BLaER1 treated with 17β-estradiol and CSF1 and Interleukin-3, amounts not matched to agents 10 nM and 100 nM (cell line): ENCODE data around the gene PRMT3.
"Not testable (repeated sequence)": the region's sequence is repeated elsewhere in the genome, so short reads cannot be mapped to it uniquely, and the experiment has no call there.

Experiments
- H3K27ac ChIP-seq, 11 experiments: shearing (Covaris generic); formaldehyde crosslinking; 2 replicates each; pipeline ENCODE4 v1.8.1; 2022
- H3K27me3 ChIP-seq, 11 experiments: shearing (Covaris generic); formaldehyde crosslinking; 2 replicates each; pipeline ENCODE4 v1.8.1; 2022
- H3K36me3 ChIP-seq, 11 experiments: shearing (Covaris generic); formaldehyde crosslinking; 2 replicates each; pipeline ENCODE4 v1.8.1; 2022
- H3K4me1 ChIP-seq, 10 experiments: shearing (Covaris generic); formaldehyde crosslinking; 2 replicates each; pipeline ENCODE4 v1.8.1; 2022
- H3K4me2 ChIP-seq, 11 experiments: shearing (Covaris generic); formaldehyde crosslinking; 2 replicates each; pipeline ENCODE4 v1.8.1; 2022
- H3K4me3 ChIP-seq, 10 experiments: shearing (Covaris generic); formaldehyde crosslinking; 2 replicates each; pipeline ENCODE4 v1.8.1; 2022
- H3K9ac ChIP-seq, 11 experiments: shearing (Covaris generic); formaldehyde crosslinking; 2 replicates each; pipeline ENCODE4 v1.8.1; 2022
- H3K9me3 ChIP-seq, 11 experiments: shearing (Covaris generic); formaldehyde crosslinking; replicated peaks in 1 of 11; 2 replicates each; pipeline ENCODE4 v1.8.1; 2022
- H4K20me1 ChIP-seq, 11 experiments: shearing (Covaris generic); formaldehyde crosslinking; 2 replicates each; pipeline ENCODE4 v1.8.1; 2022
- Cebpa-rat ChIP-seq, 11 experiments: shearing (Covaris generic); IDR thresholded peaks; 2 replicates each; pipeline ENCODE4 v1.8.1; 2022

The PRMT3 gene

DNA sequence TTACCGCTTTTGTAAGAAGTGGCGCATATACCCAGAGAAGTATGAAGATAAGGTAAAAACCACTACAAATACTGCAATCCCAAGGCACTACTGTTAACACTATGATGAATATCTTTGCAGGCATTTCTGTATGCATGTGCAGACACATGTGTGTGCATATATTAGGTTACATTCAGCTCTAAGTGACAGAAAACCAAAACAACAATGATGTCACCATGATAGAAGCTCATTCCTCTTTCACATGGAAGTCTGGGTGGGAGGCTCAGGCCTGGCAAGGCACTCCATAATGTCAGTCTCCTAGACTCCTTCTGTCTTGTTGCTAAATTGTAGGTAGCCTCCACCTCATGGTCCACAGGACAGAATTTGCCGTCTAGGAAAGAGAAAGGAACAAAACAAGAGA, 148.8 kb downstream of the PRMT3 start:
- Histone ChIP-seq H3K27me3 (no peaks in the 10 kb centered on the region), H3K4me2 (no peak overlapping the region), H3K9me3 (peaks cover 9 to 24% (median 11%) of the 10 kb centered on the region in 11 experiments; a peak in 20 of 22 replicates), H3K36me3 (no peaks in the 10 kb centered on the region), H3K9ac (no peak overlapping the region), H3K27ac (no peak overlapping the region), H3K4me1 (no peaks in the 10 kb centered on the region), H4K20me1 (no peaks in the 10 kb centered on the region), H3K4me3 (no peak overlapping the region)
- TF ChIP-seq Cebpa-rat (IDR thresholded peaks at IDR 0.05) = no peak

- Histone ChIP-seq H3K4me3 (no peak overlapping the region), H3K4me2 (no peak overlapping the region), H4K20me1 (no peaks in the 10 kb centered on the region), H3K9me3 (peaks cover 9 to 24% (median 11%) of the 10 kb centered on the region in 11 experiments; a peak in 20 of 22 replicates), H3K27me3 (no peaks in the 10 kb centered on the region), H3K9ac (no peak overlapping the region), H3K36me3 (no peaks in the 10 kb centered on the region), H3K4me1 (no peaks in the 10 kb centered on the region), H3K27ac (no peak overlapping the region)
- no peak for TF ChIP-seq Cebpa-rat (IDR thresholded peaks at IDR 0.05)
Measured at GRCh38 chr11:20536784-20537183, 149.3 kb downstream of the PRMT3 start.

GRCh38 chr11:20541503-20541902, 154.0 kb downstream of the PRMT3 start:
- no peaks in the 10 kb centered on the region for H3K4me1 ChIP-seq
- no peaks in the 10 kb centered on the region for H3K36me3 ChIP-seq
- H3K4me3 ChIP-seq = no peak overlapping the region
- TF ChIP-seq Cebpa-rat (IDR thresholded peaks at IDR 0.05) = no peak
- no peaks in the 10 kb centered on the region for H4K20me1 ChIP-seq
- H3K27me3 ChIP-seq = no peaks in the 10 kb centered on the region
- no peak overlapping the region for H3K27ac ChIP-seq
- H3K4me2 ChIP-seq = no peak overlapping the region
- no peak overlapping the region for H3K9ac ChIP-seq
- peaks cover 9 to 24% (median 11%) of the 10 kb centered on the region in 11 experiments; a peak in 20 of 22 replicates for H3K9me3 ChIP-seq

- no peak for TF ChIP-seq Cebpa-rat (IDR thresholded peaks at IDR 0.05)
- H3K27ac ChIP-seq = no peak overlapping the region
- H3K4me3 ChIP-seq = no peak overlapping the region
- peaks cover 0 to 7% (median 0%) of the 10 kb centered on the region in 11 experiments; a peak in 3 of 22 replicates for H3K9me3 ChIP-seq
- H4K20me1 ChIP-seq = no peaks in the 10 kb centered on the region
- H3K4me1 ChIP-seq = no peaks in the 10 kb centered on the region
- H3K27me3 ChIP-seq = no peaks in the 10 kb centered on the region
- no peaks in the 10 kb centered on the region for H3K36me3 ChIP-seq
- H3K9ac ChIP-seq = no peak overlapping the region
- H3K4me2 ChIP-seq = no peak overlapping the region
Measured at GRCh38 chr11:20544603-20545237, 157.2 kb downstream of the PRMT3 start.

DNA sequence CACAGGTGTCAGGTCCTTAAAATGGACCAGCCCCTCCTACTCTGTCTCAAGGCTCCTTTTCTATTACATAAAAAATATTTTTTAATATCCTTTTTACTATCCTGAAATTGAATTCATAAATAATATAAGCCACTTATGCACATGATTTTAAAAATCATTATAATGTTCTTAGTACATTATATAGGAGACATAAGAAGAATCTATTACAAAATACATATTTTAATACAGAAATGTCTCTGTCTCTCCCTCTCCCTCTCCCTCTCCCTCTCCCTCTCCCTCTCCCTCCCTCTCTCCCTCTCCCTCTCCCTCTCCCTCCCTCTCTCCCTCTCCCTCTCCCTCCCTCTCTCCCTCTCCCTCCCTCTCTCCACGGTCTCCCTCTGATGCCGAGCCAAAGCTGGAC, 159.9 kb downstream of the PRMT3 start:
- Histone ChIP-seq H3K9ac (no peak overlapping the region), H3K36me3 (no peaks in the 10 kb centered on the region), H3K4me1 (no peaks in the 10 kb centered on the region), H4K20me1 (no peaks in the 10 kb centered on the region), H3K27ac (no peak overlapping the region), H3K9me3 (no peaks in the 10 kb centered on the region), H3K4me2 (no peak overlapping the region), H3K27me3 (no peaks in the 10 kb centered on the region), H3K4me3 (no peak overlapping the region)
- TF ChIP-seq Cebpa-rat (IDR thresholded peaks at IDR 0.05) = no peak

GRCh38 chr11:20551096-20551495, 163.6 kb downstream of the PRMT3 start:
- Histone ChIP-seq H3K4me3 (no peak overlapping the region), H3K4me2 (no peak overlapping the region), H3K27ac (no peak overlapping the region), H3K9ac (no peak overlapping the region), H3K27me3 (no peaks in the 10 kb centered on the region), H3K4me1 (no peaks in the 10 kb centered on the region), H3K9me3 (peaks cover 9 to 16% (median 11%) of the 10 kb centered on the region in 11 experiments), H3K36me3 (no peaks in the 10 kb centered on the region), H4K20me1 (no peaks in the 10 kb centered on the region)
- TF ChIP-seq Cebpa-rat (IDR thresholded peaks at IDR 0.05) = no peak

DNA sequence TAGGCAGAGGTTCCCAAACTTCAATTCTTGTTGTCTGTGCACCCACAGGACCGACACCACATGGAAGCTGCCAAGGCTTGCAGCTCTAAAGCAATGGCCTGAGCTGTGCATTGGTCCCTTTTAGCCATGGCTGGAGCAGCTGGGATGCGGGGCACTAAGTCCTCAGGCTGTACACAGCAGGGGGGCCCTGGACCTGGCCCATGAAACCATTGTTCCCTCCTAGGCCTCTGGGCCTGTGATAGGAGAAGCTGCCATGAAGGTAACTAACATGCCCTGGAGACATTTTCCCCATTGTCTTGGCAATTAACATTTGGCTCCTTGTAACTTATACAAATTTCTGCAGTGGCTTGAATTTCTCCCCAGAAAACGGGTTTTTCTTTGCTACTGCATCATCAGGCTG, 168.3 kb downstream of the PRMT3 start:
- Histone ChIP-seq H3K4me1 (no peaks in the 10 kb centered on the region), H4K20me1 (no peaks in the 10 kb centered on the region), H3K9me3 (peaks cover 21 to 32% (median 26%) of the 10 kb centered on the region in 11 experiments), H3K4me2 (no peak overlapping the region), H3K4me3 (no peak overlapping the region), H3K9ac (no peak overlapping the region), H3K27me3 (no peaks in the 10 kb centered on the region), H3K36me3 (no peaks in the 10 kb centered on the region), H3K27ac (no peak overlapping the region)
- TF ChIP-seq Cebpa-rat (IDR thresholded peaks at IDR 0.05) = no peak

DNA sequence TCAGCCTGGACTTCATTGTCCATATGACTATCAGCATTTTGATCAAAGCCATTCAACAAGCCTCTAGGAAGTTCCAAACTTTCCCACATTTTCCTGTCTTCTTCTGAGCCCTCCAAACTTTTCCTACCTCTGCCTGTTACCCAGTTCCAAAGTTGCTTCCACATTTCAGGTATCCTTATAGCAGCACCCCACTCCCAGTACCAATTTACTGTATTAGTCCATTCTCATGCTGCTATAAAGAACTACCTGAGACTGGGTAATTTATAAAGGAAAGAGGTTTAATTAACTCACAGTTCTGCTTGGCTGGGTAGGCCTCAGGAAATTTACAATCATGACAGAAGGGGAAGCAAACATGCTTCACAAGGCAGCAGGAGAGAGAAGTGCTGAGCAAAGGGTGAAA, 168.9 kb downstream of the PRMT3 start:
- H3K4me1 ChIP-seq, H3K4me3 ChIP-seq, H3K27me3 ChIP-seq, H3K36me3 ChIP-seq, H3K4me2 ChIP-seq, H3K9ac ChIP-seq, H4K20me1 ChIP-seq, H3K27ac ChIP-seq: not testable (repeated sequence)
- peaks cover 21 to 32% (median 26%) of the 10 kb centered on the region in 11 experiments for H3K9me3 ChIP-seq

DNA sequence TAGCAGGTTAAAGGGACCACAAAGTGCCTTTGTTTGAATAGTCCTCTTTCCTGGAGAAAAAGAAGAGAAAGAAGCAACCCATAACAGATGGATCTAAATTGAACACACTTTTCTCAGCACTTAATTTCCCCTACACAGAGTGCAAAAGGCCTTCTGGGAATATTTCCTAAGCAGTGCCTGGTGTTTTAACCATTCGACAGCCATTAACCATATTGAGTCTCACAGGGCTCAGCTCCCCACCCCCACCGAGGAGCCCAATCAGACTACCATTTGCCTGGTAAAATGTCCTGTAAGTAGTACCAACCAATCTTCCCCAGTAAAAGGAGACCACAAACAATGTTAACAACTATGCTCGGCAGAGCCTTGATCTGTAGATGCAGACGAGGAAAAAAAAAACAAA, 171.2 kb downstream of the PRMT3 start:
- Histone ChIP-seq H3K36me3 (no peaks in the 10 kb centered on the region), H3K4me1 (no peaks in the 10 kb centered on the region), H3K4me3 (no peak overlapping the region), H3K27ac (no peak overlapping the region), H4K20me1 (no peaks in the 10 kb centered on the region), H3K9me3 (peaks cover 21 to 32% (median 26%) of the 10 kb centered on the region in 11 experiments), H3K27me3 (no peaks in the 10 kb centered on the region), H3K4me2 (no peak overlapping the region), H3K9ac (no peak overlapping the region)
- no peak for TF ChIP-seq Cebpa-rat (IDR thresholded peaks at IDR 0.05)
